NCI-H446 (cell line): Measurements from ENCODE around the gene DTL.

Source experiments
- DNase-seq, 2 experiments: peaks; one replicate each; lab custom pipeline; 2025; lab: John Stamatoyannopoulos, UW

The DTL gene

DNA sequence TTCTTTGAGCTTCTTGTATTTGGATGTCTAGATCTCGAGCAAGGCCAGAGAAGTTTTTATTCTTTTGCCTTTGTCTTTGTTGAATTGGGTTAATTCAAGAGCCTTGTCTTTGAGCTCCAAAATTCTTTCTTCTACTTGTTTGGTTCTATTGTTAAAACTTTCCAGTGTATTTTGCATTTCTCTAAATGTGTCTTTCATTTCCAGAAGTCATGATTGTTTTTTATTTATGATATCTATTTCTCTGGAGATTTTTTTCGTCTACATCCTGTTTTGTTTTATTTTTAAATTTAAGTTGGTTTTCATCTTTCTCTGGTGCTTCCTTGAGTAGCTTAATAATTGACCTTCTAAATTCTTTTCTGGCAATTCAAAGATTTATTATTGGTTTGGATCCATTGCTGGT is 61.8 kb downstream of the DTL start:
- DNase-seq: no peak

DNA sequence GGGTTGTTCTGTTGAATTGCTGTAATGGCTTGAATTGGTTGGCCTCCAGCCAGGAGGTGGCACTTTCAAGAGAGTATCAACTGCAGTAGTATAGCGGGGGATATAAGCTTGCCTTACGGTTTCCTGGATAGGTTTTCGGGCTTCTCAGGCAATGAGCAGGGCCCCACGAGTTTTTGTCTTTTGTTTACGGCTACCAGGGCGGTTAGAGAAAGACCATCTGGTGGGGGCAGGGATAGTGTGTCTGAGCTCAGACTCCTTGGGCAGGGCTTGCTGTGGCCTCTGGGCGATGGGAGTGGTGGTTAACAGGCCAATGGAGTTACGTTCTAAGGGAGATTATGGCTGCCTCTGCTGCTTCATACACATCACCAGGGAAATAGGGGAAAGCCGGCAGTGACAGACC is 62.8 kb downstream of the DTL start:
- DNase-seq: no peak

DNA sequence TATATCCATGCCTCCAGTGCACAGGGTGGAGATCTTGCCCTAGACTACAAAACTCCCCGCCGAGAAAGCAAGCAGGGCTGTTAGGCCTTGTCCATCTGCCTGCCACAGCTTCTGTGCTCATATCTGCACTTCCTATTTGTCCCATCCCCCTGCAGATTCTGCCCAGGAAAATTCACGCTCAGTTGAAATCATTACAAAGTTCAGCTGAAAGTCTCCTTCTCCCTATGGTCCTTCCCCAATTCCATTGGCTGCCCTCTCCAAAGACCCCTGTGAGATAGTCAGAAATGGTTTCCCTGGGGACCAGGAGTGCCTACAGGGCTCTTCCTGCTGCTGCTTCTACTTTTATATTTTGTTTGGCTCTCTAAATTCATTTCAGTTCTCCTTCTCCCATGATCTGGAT is 63.2 kb downstream of the DTL start:
- no peak for DNase-seq

- no peak for DNase-seq
Measured at GRCh38 chr1:212101251-212101650, 65.7 kb downstream of the DTL start.

DNA sequence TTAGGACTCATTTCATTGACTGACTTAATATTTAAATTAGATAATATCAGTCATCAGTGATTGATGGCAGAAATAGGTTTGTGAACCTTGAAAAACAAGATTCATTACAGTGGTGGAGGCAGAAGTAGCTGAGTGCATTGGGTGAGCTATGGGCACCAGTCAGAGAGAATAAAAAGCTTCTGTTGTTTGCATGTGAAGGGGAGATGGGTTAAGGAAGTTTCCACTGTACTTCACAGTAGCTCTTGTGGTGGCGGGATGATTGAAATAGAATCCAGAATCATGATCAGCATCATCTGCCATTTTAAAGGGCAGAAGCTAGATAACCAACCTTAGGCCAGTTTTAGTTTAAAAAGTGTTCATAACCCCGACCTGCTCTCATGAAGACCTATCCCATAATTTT is 66.2 kb downstream of the DTL start:
- DNase-seq: no peak

DNA sequence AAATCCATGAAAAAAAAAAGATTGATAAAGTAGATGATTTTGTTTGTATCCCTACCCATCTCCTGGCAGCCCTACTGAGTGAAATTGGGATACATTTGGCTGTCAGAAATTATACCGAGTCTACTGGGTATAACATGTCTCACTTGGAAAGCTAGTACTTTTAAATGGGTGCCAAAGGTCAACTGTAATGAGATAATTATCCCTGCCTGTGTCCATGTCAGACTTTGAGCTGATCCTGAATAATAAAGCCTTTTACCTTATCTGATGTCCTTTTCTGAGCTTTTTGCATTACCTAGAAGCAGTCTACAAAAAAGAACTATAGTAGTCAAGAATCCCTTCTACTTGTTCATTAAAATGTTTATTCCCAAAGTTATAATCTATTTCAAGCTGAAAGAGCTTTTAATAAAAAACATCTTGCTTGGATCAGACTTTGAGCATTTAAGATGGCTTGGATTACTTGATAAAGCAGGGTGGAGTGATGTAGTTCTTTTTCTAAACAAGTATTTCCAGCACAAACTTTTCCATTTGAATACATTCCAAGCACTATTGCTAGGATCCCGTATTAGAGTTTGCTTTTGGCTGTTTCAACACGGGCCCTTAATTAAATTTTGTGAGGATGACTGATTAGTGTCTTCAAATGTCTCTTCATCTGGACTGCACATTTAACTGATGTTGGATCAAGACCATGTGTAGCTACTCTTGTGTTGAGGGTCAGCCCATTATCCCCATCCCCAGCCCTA is 69.2 kb downstream of the DTL start:
- peak; percentile 36 to 54 for DNase-seq

- no peak for DNase-seq
Measured at GRCh38 chr1:212106286-212106792, 70.8 kb downstream of the DTL start.

DNA sequence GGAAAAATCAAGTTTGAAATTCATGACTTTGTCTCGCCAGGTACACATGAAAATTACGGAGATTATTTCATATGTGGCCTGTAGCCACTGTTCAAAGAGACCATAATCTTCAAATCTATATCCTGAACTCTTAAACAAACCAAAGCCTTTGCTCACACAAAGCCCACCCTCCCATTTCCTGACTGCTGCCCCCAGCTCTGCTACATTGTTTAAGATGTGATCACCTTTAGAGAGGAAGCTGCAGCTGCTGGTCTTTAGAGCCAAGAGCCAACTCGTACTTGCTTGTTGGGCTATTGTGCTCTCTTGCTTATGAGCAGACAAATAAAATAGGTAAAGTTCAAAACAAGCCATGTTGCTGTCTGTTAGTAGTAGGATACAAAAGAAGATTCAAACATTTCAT is 71.9 kb downstream of the DTL start:
- no peak for DNase-seq

DNA sequence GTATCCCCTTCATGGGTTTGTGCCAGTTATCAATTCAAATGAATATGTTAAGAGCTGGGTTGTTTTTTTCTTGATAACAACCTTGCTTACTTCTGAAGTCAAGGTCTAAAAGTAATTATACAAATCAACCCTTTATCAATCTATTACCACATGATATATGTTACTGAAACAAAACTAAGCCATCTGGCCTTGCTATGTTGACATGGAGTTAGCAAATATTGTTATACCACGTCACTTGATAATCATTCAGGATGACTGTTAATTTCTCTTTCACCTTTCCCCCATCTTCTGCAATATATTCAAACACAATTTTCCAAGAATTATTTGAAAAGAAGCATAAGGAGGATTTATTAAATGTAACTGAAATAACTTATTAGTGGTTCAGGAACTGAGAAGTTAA is 72.6 kb downstream of the DTL start:
- DNase-seq: no peak

- no peak for DNase-seq
Measured at GRCh38 chr1:212108981-212109380, 73.4 kb downstream of the DTL start.

DNA sequence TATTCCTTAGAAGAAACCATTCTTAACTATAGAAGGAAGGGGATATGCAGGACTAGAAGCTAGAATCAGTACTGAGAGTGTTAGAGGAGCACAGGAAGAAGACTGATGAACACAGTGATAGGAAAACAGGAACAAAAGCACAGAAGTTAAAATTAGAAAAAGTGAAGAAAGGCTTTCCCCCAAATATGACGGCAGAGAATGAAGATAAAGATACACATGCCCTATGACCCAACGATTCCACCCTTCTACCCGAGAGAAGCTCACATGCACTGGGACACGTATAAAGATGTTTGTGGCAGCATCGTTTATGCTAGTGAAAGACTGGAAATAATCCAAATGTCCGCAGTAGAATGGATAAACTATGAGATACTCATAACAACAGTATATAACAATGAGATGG is 74.2 kb downstream of the DTL start:
- no peak for DNase-seq

DNA sequence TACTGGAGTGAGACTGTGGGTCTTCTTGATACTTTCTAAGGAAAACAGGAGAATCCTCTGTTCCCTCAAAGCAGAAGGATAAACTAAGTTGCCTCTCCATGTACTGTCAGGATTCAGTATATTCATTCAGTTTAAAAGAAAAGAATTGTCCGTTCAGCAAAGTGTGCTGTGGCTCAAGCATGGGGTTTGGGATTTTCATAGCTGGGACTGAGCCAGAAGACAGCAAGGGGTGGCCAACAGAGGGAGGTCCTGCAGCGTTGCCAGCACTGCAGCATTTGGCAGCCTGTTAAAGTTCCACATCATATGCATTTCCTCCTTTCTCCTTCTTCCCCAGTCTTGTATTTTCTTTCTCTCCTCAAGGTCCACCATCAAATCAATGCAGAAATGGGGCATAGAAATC is 75.1 kb downstream of the DTL start:
- DNase-seq: peak; percentile 70 to 85

DNA sequence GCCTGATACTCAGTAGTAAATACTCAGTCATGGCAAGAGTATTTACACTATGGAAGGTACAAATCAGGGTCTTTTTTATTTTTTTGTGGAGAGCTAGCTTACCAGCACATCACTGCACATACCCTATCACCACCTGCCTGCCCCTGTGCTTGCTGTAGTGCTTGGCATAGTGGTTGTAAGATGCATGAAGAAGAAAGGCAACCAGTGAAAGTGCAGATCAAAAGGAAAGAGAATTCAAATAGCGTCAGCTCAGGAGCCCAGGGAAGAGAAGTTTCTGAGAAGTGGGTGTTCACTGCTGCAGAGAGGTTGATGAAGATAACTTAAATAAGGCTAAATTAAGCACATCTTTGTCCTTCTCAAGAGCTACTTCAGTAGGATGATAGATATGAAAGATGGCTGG is 76.0 kb downstream of the DTL start:
- no peak for DNase-seq

DNA sequence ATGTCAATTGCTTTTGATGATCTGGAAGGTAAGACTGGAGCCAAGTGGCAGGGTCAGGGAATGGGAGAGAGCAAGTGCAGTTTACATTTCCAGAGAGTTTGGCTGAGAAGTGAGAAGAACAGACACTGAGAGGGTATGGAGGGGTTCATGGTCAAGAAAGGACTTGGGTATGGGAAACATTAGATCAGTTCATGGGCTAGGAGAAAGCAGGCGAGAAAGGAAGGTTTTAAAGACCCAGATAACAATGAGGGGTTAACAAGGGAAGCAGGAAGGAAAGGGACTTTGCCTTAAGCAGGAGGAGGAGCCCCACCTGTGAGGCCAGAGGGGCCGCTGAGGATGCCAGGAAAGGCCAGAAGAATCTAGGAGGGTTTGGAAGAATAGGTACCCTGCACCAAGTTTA is 78.2 kb downstream of the DTL start:
- no peak for DNase-seq

GRCh38 chr1:212118167-212118871 is 82.8 kb downstream of the DTL start:
- no peak for DNase-seq

- DNase-seq: no peak
Measured at GRCh38 chr1:212118872-212119260, 83.3 kb downstream of the DTL start.

- DNase-seq: no peak
Measured at GRCh38 chr1:212119397-212119837, 83.9 kb downstream of the DTL start.

- DNase-seq: no peak
Measured at GRCh38 chr1:212119863-212120262, 84.3 kb downstream of the DTL start.

DNA sequence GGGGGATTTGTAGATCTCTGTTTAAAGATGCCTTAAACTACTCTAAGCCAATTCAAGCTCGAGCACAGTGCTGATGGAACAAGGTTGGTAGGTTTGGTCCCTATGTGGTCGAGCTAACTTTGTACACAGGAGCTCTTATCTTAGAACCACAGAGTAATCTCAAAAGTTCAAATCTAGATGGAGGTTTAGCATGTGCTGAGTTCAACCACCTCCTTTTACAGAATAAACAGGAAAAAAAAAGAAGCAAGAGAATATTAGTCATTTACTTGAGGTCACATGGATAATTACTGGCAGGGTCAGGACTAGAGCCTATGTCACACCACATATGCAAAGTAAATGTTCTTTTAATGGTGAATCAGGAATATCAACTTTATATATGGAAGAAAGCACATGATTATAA is 86.2 kb downstream of the DTL start:
- no peak for DNase-seq

- no peak for DNase-seq
Measured at GRCh38 chr1:212124690-212125582, 89.4 kb downstream of the DTL start.

GRCh38 chr1:212125654-212126053 is 90.1 kb downstream of the DTL start:
- DNase-seq: no peak

GRCh38 chr1:212127221-212127620 is 91.7 kb downstream of the DTL start:
- no peak for DNase-seq

- no peak for DNase-seq
Measured at GRCh38 chr1:212129781-212130180, 94.2 kb downstream of the DTL start.
